Measurements from ENCODE around the gene SPRING1.
A peak's percentile ranks its signal among the peaks of the same experiment; 100 is the strongest.

Gene SPRING1

GRCh38 chr12:116707751-116708150, 30.1 kb downstream of the SPRING1 start:
- no peak for DNase-seq

GRCh38 chr12:116703214-116703795, 34.6 kb downstream of the SPRING1 start:
- DNase-seq = peak; percentile 61

GRCh38 chr12:116701432-116701831, 36.4 kb downstream of the SPRING1 start:
- DNase-seq = no peak

DNA sequence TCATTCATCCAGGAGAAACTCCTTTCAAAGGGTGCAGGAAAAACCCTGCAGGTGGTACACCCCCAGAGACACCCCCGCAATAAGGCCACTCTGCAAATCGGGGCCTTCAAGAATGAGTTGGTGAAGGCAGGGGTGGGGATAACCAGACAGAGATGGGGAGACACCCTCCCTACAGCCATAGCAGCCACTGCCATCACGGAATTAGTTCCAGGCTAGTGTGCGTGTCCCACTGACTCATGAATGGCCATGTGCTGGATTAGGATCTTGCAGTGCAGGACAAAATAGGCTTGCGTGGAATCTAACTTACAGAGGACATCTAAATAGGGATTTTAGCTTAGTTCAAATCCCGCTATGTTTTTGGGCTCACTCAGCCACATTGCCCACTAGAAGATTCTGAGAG, 37.8 kb downstream of the SPRING1 start:
- no peak for DNase-seq

GRCh38 chr12:116698554-116699075, 39.3 kb downstream of the SPRING1 start:
- no peak for DNase-seq

- DNase-seq = peak; percentile 92
These were observed 39.8 kb downstream of the SPRING1 start for GRCh38 chr12:116698116-116698515.

- peak; percentile 89 for DNase-seq
These were observed 40.2 kb downstream of the SPRING1 start for GRCh38 chr12:116697716-116698115.

DNA sequence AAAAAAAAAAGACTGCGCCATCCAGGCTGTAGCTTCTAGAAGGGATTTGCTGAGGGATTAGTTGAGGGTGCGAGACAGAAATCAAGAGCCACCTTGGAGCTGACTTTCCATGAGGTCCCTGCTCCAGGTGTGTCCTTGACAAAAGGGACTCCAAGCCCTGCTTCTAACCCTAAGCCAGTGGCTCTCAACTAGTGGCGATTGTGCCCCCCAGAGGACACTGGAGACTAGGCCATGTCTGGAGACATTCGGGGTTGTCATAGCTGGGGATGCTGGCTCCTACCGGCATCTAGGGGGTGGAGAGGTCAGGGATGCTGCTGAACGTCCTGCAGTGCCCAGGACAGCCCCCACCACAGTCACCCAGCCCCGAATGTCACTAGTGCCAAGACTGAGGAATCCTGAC, 40.6 kb downstream of the SPRING1 start:
- DNase-seq = peak; percentile 51

DNA sequence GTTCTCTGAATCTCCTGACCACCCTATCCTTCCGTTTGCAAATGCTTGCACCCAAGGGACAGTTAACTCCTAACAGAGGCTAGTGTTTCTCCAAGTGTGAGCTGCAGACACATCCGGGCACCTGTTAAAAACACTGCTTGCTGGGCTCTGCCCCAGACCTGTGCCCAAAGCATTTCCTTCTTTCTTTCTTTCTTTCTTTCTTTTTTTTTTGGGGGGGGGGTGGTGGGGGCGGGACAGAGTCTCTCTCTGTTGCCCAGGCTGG, 42.5 kb downstream of the SPRING1 start:
- DNase-seq = no peak

DNA sequence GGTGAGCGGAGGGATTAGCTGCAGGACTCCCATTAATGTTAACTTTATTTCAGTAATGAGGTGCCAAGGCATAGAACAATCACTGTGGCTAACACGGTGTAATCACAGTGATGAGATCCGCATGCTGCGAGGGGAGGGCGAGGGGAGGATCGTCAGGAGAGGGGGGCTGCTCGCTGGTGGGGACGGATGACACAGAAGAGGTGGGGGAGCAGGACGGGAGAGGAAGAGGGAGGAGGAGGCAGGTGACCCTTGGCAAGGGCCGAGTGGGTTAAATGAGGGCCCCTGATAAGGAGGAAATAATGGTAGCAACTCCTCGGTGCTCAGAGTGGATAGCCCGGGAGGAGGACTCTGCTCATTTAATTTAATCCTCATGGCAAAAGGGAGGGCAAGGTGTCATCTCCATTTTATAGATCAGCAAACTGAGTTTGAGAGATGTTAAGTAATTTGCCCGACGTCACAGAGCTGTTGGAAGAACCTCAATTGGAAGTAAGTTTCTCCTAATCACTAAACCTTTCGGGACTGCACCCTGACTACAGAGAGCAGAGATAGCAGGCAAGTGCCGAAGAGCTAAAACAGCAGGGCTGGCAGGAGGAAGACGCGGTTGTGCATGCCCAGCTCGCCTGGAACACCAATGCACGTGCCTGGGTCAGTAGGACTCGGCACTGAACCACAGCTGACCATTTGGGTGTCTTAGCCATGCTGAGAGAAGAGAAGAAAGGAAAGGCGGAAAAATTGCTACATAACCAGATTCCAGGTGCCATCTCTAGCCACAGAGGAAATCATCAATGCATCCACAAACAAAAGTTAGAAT, 43.0 kb downstream of the SPRING1 start:
- DNase-seq = no peak

DNA sequence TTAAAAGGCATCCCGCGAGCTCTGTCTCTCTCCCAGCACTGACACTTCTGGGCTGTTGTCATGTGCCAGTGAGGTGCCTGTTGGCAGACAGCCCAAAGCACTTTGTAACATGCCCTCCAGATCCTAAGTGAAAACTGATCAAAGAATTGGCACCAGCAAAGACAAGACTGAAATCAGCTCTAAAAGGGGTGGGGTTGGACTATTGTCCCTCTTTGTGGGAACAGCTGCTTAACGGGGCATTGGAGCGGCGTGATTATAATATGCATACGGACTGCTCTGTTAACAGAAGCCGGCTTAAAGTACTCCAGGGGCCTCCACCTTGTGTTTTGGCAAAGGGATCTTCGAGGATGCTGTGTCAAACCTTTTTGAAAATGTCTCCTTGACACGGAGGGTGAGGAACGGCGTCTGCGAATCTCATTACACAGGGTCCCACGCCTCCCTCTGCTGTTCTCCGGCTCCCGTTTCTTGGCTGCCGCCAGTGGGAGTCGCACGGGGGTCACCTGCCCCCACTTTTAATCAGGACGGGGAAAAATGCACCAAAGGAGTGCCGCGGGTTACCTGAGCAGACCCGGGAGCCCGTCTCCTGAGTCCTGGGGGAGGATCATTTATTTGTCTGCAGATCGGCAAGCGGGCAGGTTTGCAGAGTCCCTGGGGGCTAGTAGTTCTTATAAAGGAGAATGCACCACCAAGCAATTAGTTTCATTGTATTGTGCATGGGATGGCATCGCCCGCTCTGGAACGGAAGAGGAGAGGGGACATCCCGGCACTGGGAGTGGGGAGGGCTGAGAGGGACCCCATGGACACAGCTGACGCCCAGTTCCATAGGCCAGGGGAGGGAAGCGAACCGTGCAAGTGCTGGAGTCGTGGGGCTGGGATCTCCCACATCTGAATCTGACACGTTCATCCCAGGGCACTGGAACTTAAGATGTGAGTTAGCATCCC, 44.3 kb downstream of the SPRING1 start:
- peak; percentile 97 for DNase-seq

- DNase-seq = no peak
These were observed 45.3 kb downstream of the SPRING1 start for GRCh38 chr12:116692605-116693004.

- no peak for DNase-seq
These were observed 46.2 kb downstream of the SPRING1 start for GRCh38 chr12:116691636-116692035.

- DNase-seq = no peak
These were observed 46.7 kb downstream of the SPRING1 start for GRCh38 chr12:116691205-116691604.

DNA sequence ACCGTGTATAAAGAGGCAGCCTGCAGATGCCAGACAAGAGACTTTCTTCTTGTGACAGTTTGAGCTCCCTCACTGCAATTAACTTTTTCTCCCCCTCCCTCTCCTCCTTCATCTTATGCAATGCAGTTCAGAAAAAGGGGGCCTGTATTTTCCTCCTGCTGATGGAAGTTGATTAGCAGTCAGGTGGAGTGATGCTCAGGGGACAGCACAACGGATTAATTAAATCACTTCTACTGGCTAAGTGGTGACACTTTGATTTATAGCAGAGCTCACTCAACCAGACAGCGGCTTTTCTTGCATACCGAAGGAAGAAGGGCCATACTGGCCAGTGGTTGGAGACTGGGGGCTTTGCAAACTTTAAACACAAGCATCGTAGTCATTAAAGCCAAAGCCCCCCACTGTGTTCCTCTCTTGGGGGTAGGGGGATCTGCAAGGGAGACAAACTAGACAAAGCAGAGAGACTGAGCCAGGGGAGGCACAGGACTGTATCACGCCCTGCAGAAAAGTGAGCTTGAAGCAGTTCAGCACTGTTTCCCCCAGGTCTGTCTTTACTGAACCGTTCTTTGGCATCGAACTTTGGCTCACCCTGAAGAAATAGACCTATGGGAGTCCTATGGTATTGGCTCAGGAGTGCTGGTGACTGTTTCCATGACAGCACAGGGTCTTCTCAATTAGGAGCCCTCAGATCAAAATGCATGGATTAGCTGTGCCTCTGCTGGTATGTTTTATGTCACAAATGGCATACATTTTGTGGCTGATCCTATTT, 47.7 kb downstream of the SPRING1 start:
- DNase-seq = no peak

DNA sequence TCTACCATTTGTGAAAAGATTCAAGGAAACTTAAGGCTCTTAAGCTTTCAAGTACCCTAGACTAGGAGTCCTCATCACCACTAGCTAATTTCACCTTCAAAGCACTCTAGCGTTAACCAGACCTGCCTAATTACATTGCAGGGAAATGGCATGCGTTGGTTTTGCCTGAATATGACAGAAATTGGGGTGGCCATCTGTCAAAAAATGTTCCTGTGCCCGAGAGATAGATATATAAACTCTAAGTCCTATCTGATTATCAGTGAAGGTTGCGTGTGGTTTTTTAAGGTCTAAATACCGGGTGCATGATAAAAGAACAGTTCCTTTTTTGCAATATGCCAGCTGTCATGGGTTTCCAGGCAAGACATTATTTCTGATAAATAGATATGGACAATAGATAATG, 48.3 kb downstream of the SPRING1 start:
- no peak for DNase-seq
